HepG2 (cell line): ENCODE results near the gene C11orf21. TPM values are rescaled to one million over a fixed set of nuclear protein-coding genes. Genes with fewer than 3 reads are reported as not detected.

Source experiments
- ATAC-seq: fragments of 200-7000 bp; cut with Tn5 transposase; 3 replicates; pipeline ENCODE4 v1.9.1; 2020; ENCODE audit warnings: mild to moderate bottlenecking, moderate library complexity
- BruUV-seq: library from RNA; stranded (reverse); fragments of 400-500 nt; replicated peaks from 2 replicates; lab custom pipeline; 2021; lab: Mats Ljungman, UMichigan
- CTCF ChIA-PET: fragments of 300-600 bp; formaldehyde crosslinking; extraction: SDS; loops from one replicate; lab custom pipeline; 2021; ENCODE audit warnings: low total read pairs, inconsistent platforms, low intra/inter-chr PET ratio; lab: Yijun Ruan, JAX
- POLR2A ChIA-PET: fragments of 350-600 bp; sonication (Branson Sonifier 250); formaldehyde crosslinking; loops from one replicate; lab custom pipeline; 2020; ENCODE audit warnings: antibody characterized with exemption, inconsistent platforms; lab: Yijun Ruan, JAX
- DNase-seq: peaks from one replicate; pipeline ENCODE4 v3.0.0-alpha.2; 2015; ENCODE audit warnings: low spot score
- FAIRE-seq: peaks from 3 replicates; lab custom pipeline; 2011; peaks lifted over from hg19 to GRCh38; lab: Jason Lieb, UNC
- H2AFZ ChIP-seq: one replicate; pipeline ENCODE4 v1.6.1; 2011; ENCODE audit warnings: low read length, inconsistent platforms
- H3K27ac ChIP-seq: fragments of 300-600 bp; 3 replicates; pipeline ENCODE4 v1.8.0; 2011; ENCODE audit warnings: mixed run types, mild to moderate bottlenecking, mixed read lengths, low read length, inconsistent platforms; ENCODE audit not compliant: insufficient read depth; ENCODE audit errors: extremely low read length
- H3K27me3 ChIP-seq, 2 experiments: fragments of 200-600 bp in 1 of 2; 2 replicates in 1 of 2; 3 replicates in 1 of 2; pipeline versions ENCODE4 v1.6.0 to v1.8.0; 2011; ENCODE audit warnings: low read length in 2 of 2, mild to moderate bottlenecking in 2 of 2, moderate library complexity in 2 of 2, inconsistent platforms in 1 of 2; ENCODE audit not compliant: insufficient read depth in 2 of 2, control insufficient read depth in 1 of 2
- H3K36me3 ChIP-seq, 2 experiments: fragments of 200-600 bp in 1 of 2; replicated peaks in 1 of 2; 2 replicates in 1 of 2; 3 replicates in 1 of 2; pipeline versions ENCODE4 v1.5.1 to v1.8.0; 2011; ENCODE audit warnings: low read length in 2 of 2, inconsistent platforms in 1 of 2; ENCODE audit not compliant: insufficient read depth in 2 of 2, control insufficient read depth in 1 of 2
- H3K4me1 ChIP-seq: 2 replicates; pipeline ENCODE4 v1.5.1; 2012; ENCODE audit warnings: low read length, inconsistent platforms; ENCODE audit not compliant: insufficient read depth
- H3K4me2 ChIP-seq: 2 replicates; pipeline ENCODE4 v1.6.0; 2011; ENCODE audit warnings: low read depth, low read length, inconsistent platforms
- H3K4me3 ChIP-seq, 3 experiments: fragments of 200-600 bp in 1 of 3; sonication (generic), shearing (Covaris generic) in 1 of 3; replicated peaks in 1 of 3; 2 replicates each; pipeline ENCODE4 v1.5.1; 2011 to 2016; ENCODE audit warnings: low read length in 3 of 3, inconsistent platforms in 2 of 3, low read depth in 2 of 3, mild to moderate bottlenecking in 2 of 3, control low read depth in 1 of 3, mixed read lengths in 1 of 3; ENCODE audit not compliant: insufficient read depth in 1 of 3
- H3K79me2 ChIP-seq: one replicate; pipeline ENCODE4 v1.6.1; 2011; ENCODE audit warnings: low read length, inconsistent platforms; ENCODE audit not compliant: insufficient read depth
- H3K9ac ChIP-seq: 2 replicates; pipeline ENCODE4 v1.6.0; 2011; ENCODE audit warnings: mild to moderate bottlenecking, low read depth, low read length, inconsistent platforms; ENCODE audit not compliant: insufficient read depth
- H3K9me3 ChIP-seq: 2 replicates; pipeline ENCODE4 v1.5.1; 2012; ENCODE audit warnings: mild to moderate bottlenecking, low read length
- H4K20me1 ChIP-seq: 2 replicates; pipeline ENCODE4 v1.6.0; 2011; ENCODE audit warnings: inconsistent platforms, mild to moderate bottlenecking, low read length, moderate library complexity; ENCODE audit not compliant: insufficient read depth
- ESRRA ChIP-seq: sonication (generic); formaldehyde crosslinking; IDR thresholded peaks from 2 replicates; pipeline ENCODE4 v1.5.1; 2020; ENCODE audit warnings: mild to moderate bottlenecking, low read depth, missing genetic modification reagents
- TGIF2 ChIP-seq: IDR thresholded peaks from 2 replicates; pipeline ENCODE4 v1.6.1; 2016; ENCODE audit warnings: control low read depth, missing compliant biosample characterization
- ZBTB44 ChIP-seq: sonication (generic); formaldehyde crosslinking; IDR thresholded peaks from 2 replicates; pipeline ENCODE4 v1.4.0; 2020; ENCODE audit warnings: missing genetic modification reagents
- ZNF710 ChIP-seq: sonication (generic); formaldehyde crosslinking; IDR thresholded peaks from 2 replicates; pipeline ENCODE4 v1.5.0; 2020; ENCODE audit warnings: mild to moderate bottlenecking, missing genetic modification reagents, borderline replicate concordance
- ZNF792 ChIP-seq: IDR thresholded peaks from 2 replicates; pipeline ENCODE4 v1.6.1; 2016
- WGBS: methylation state at CpG from one replicate; pipeline ENCODE4 v1.1.6; 2017; ENCODE audit warnings: low lambda C conversion rate; 5-methylcytosine and 5-hydroxymethylcytosine counted together
- in situ Hi-C: cut with HindIII; loops from 2 replicates; pipeline ENCODE4 v1.10.0; 2017; ENCODE audit warnings: low pct_unique_long_range_greater_than_20kb; ENCODE audit not compliant: extremely low pct_ligation_motif_present
- intact Hi-C: fragments of 100-400 bp; cut with micrococcal nuclease; formaldehyde crosslinking; loops from one replicate; pipeline ENCODE4 v1.10.0; 2022; ENCODE audit not compliant: unreplicated experiment
- polyA plus RNA-seq, 8 experiments: library from polyadenylated mRNA; depleted of rRNA in 3 of 8; stranded (reverse) in 7 of 8; unstranded in 1 of 8; fragments of >200 nt; fragmentation: Illumina TruSeq in 4 of 8; extraction: Trizol in 4 of 8; gene quantifications; 2 replicates each; pipeline versions ENCODE4 v1.2.1 to v1.2.3, GENCODE V29; 2011 to 2016; ENCODE audit warnings: low read depth in 4 of 8, missing spikeins in 1 of 8, mixed read lengths in 1 of 8; ENCODE audit not compliant: insufficient read depth in 1 of 8
- total RNA-seq, 5 experiments: library from RNA; depleted of rRNA; stranded (reverse); fragments of >200 nt; fragmentation: Illumina TruSeq; extraction: Trizol; gene quantifications; 2 replicates each; pipeline ENCODE4 v1.2.3, GENCODE V29; 2016; ENCODE audit warnings: low read depth in 1 of 5

Gene C11orf21
- total and polyA plus RNA-seq, 2 of the 13 experiments (the other 11 are each of a cell fraction or from before 2014, with no cell fraction given): 0.08 TPM; not detected in 1

- intact Hi-C loops (loop anchor here (10.0 kb wide), 1 partner anchor 218 kb away; no protein-coding TSS in a partner anchor), in situ Hi-C loops (no loop called here)
- H4K20me1 ChIP-seq: no peaks in the 10 kb centered on the region
- H3K27ac ChIP-seq: no peak overlapping the region
- H3K4me2 ChIP-seq: no peak overlapping the region
- DNase-seq: no peak
- H3K4me3 ChIP-seq: no peak overlapping the region
- H3K9me3 ChIP-seq: no peaks in the 10 kb centered on the region
- no peaks in the 10 kb centered on the region for H3K79me2 ChIP-seq
- POLR2A ChIA-PET: no interaction called here
- no peak for FAIRE-seq
- H3K27me3 ChIP-seq: peaks cover 16 to 31% of the 10 kb centered on the region in 2 experiments; a peak in 3 of 5 replicates
- CTCF ChIA-PET: no interaction called here
- no peaks in the 10 kb centered on the region for H3K4me1 ChIP-seq
- H3K9ac ChIP-seq: no peak overlapping the region
- no peaks in the 10 kb centered on the region for H3K36me3 ChIP-seq
- BruUV-seq: no TSS peak
- ATAC-seq: no peak
- 0% methylated on average over 1 of the region's 3 CpGs for WGBS
- TF ChIP-seq ZNF710 (CRISPR knock-in tag) (no peak), ZNF792 (CRISPR knock-in tag) (no peak), TGIF2 (CRISPR knock-in tag) (no peak), ESRRA (CRISPR knock-in tag) (no peak), ZBTB44 (no peak)
- TF ChIP-seq, all 625 proteins: peak for 0
- no peak overlapping the region for H2AFZ ChIP-seq
These were observed 15.2 kb upstream of the C11orf21 start for GRCh38 chr11:2316963-2317244.
